HL-60 (cell line): ENCODE measurements around the gene JTB.

Experiments used
- DNase-seq, 2 experiments: peaks; one replicate each; pipeline ENCODE4 v3.0.0-alpha.2; 2010 to 2020; ENCODE audit warnings: low read depth in 1 of 2, low spot score in 1 of 2
- H3K27ac ChIP-seq: fragments of 250-450 bp; sonication (Bioruptor Pico); replicated peaks from 2 replicates; pipeline ENCODE4 v1.5.1; 2020; ENCODE audit warnings: mild to moderate bottlenecking, moderate library complexity
- H3K27me3 ChIP-seq: fragments of 250-450 bp; sonication (Bioruptor Pico); 2 replicates; pipeline ENCODE4 v1.5.1; 2021; ENCODE audit warnings: mild to moderate bottlenecking, moderate library complexity; ENCODE audit not compliant: insufficient read depth, poor library complexity, severe bottlenecking
- H3K4me3 ChIP-seq: replicated peaks from 2 replicates; pipeline ENCODE4 v1.5.1; 2011; ENCODE audit warnings: mild to moderate bottlenecking, control low read depth, low read length; ENCODE audit not compliant: insufficient read depth
- CTCF ChIP-seq: IDR thresholded peaks from one replicate; pipeline ENCODE4 v1.5.1; 2011; ENCODE audit warnings: low read length, control low read depth, inconsistent platforms; ENCODE audit not compliant: insufficient read depth
- GABPA ChIP-seq: IDR thresholded peaks from 2 replicates; pipeline ENCODE4 v1.6.1; 2012; ENCODE audit warnings: low read depth
- POLR2AphosphoS5 ChIP-seq: IDR thresholded peaks from 2 replicates; pipeline ENCODE4 v1.6.1; 2012; ENCODE audit warnings: low read depth
- REST ChIP-seq: IDR thresholded peaks from 2 replicates; pipeline ENCODE4 v1.6.1; 2012; ENCODE audit warnings: low read depth; ENCODE audit not compliant: insufficient replicate concordance
- SPI1 ChIP-seq: IDR thresholded peaks from 2 replicates; pipeline ENCODE4 v1.6.1; 2012; ENCODE audit warnings: low read depth, mild to moderate bottlenecking, borderline replicate concordance

Gene JTB

GRCh38 chr1:153961421-153961820, 16.1 kb downstream of the JTB start:
- no peak overlapping the region for H3K27ac ChIP-seq
- TF ChIP-seq REST, result no peak
- TF ChIP-seq SPI1, result no peak
- no peak for TF ChIP-seq CTCF
- no peak for TF ChIP-seq POLR2AphosphoS5
- TF ChIP-seq GABPA, result no peak
- no peak overlapping the region for H3K4me3 ChIP-seq
- DNase-seq, result no peak
- no peaks in the 10 kb centered on the region for H3K27me3 ChIP-seq

GRCh38 chr1:153960206-153960605, 17.3 kb downstream of the JTB start:
- no peaks in the 10 kb centered on the region for H3K27me3 ChIP-seq
- DNase-seq, result no peak
- H3K4me3 ChIP-seq, result no peak overlapping the region
- TF ChIP-seq REST, result no peak
- no peak for TF ChIP-seq CTCF
- TF ChIP-seq GABPA, result no peak
- TF ChIP-seq SPI1, result no peak
- no peak for TF ChIP-seq POLR2AphosphoS5
- no peak overlapping the region for H3K27ac ChIP-seq

- no peaks in the 10 kb centered on the region for H3K27me3 ChIP-seq
- H3K27ac ChIP-seq, result no peak overlapping the region
- DNase-seq, result no peak
- no peak overlapping the region for H3K4me3 ChIP-seq
- peak; percentile 17; the same call in 1 of the 2 replicates for TF ChIP-seq SPI1
- TF ChIP-seq REST, result no peak
These were observed 18.0 kb downstream of the JTB start for GRCh38 chr1:153959454-153959853.

- Histone ChIP-seq H3K27ac (no peak overlapping the region), H3K4me3 (no peak overlapping the region), H3K27me3 (no peaks in the 10 kb centered on the region)
- no peak for DNase-seq
- TF ChIP-seq SPI1, result no peak
- no peak for TF ChIP-seq GABPA
- no peak for TF ChIP-seq REST
- TF ChIP-seq CTCF, result no peak
- no peak for TF ChIP-seq POLR2AphosphoS5
These were observed 18.6 kb downstream of the JTB start for GRCh38 chr1:153958961-153959260.
